ENCODE results near the gene MRC2.

The MRC2 gene

GRCh38 chr17:62724398-62725146 is 97.1 kb downstream of the MRC2 start:
- no peak for DNase-seq

- DNase-seq = no peak
Measured at GRCh38 chr17:62725791-62726249, 98.3 kb downstream of the MRC2 start.

- DNase-seq = no peak
Measured at GRCh38 chr17:62727916-62728672, 100.6 kb downstream of the MRC2 start.

- no peak for DNase-seq
Measured at GRCh38 chr17:62732125-62732524, 104.7 kb downstream of the MRC2 start.

- DNase-seq = no peak
Measured at GRCh38 chr17:62735044-62735651, 107.7 kb downstream of the MRC2 start.

- no peak for DNase-seq
Measured at GRCh38 chr17:62737513-62737912, 110.0 kb downstream of the MRC2 start.

GRCh38 chr17:62738281-62738680 is 110.8 kb downstream of the MRC2 start:
- no peak for DNase-seq

GRCh38 chr17:62739645-62740388 is 112.3 kb downstream of the MRC2 start:
- no peak for DNase-seq

- DNase-seq = no peak
Measured at GRCh38 chr17:62741290-62741689, 113.8 kb downstream of the MRC2 start.
